Lung (tissue), 12 donors: ENCODE results near the gene FAM186B. TPM values are rescaled to one million over a fixed set of nuclear protein-coding genes. Genes with fewer than 3 reads are reported as not detected.

Source experiments
- ATAC-seq: fragments of 200-7000 bp; cut with Tn5 transposase; one replicate; pipeline ENCODE4 v1.9.1; 2020; ENCODE audit warnings: moderate number of reproducible peaks; ENCODE audit not compliant: insufficient read depth, low FRiP score
- DNase-seq, 3 donors: peaks; one replicate each; pipeline ENCODE4 v3.0.0-alpha.2; 2013 to 2017
- H3K27ac ChIP-seq, 2 donors: one replicate each; pipeline ENCODE4 v1.5.1; 2013; ENCODE audit warnings: mild to moderate bottlenecking in 2 of 2, moderate library complexity in 2 of 2, control low read depth in 1 of 2, inconsistent platforms in 1 of 2, low read depth in 1 of 2, low read length in 1 of 2
- H3K27me3 ChIP-seq, 3 donors: one replicate each; pipeline ENCODE4 v1.5.1; 2013; ENCODE audit warnings: low read length in 2 of 3; ENCODE audit not compliant: control insufficient read depth in 3 of 3, insufficient read depth in 3 of 3
- H3K36me3 ChIP-seq, 4 donors: one replicate each; pipeline ENCODE4 v1.5.1; 2013; ENCODE audit warnings: low read length in 4 of 4, mild to moderate bottlenecking in 1 of 4, moderate library complexity in 1 of 4; ENCODE audit not compliant: control insufficient read depth in 4 of 4, insufficient read depth in 4 of 4
- H3K4me1 ChIP-seq, 5 donors: one replicate each; pipeline ENCODE4 v1.5.1; 2013; ENCODE audit warnings: low read length in 5 of 5, mild to moderate bottlenecking in 2 of 5, moderate library complexity in 1 of 5; ENCODE audit not compliant: control insufficient read depth in 5 of 5, insufficient read depth in 5 of 5
- H3K4me3 ChIP-seq: one replicate; pipeline ENCODE4 v1.5.1; 2013; ENCODE audit warnings: mild to moderate bottlenecking, control low read depth, moderate library complexity
- H3K9ac ChIP-seq, 2 donors: one replicate each; pipeline ENCODE4 v1.5.1; 2013; ENCODE audit warnings: low read length in 2 of 2, control low read depth in 1 of 2; ENCODE audit not compliant: insufficient read depth in 1 of 2
- H3K9me3 ChIP-seq, 4 donors: one replicate each; pipeline ENCODE4 v1.5.1; 2013; ENCODE audit warnings: low read length in 3 of 4, mild to moderate bottlenecking in 1 of 4, moderate library complexity in 1 of 4; ENCODE audit not compliant: control insufficient read depth in 4 of 4, insufficient read depth in 3 of 4
- CTCF ChIP-seq: IDR thresholded peaks from 2 replicates; pipeline ENCODE4 v1.5.1; 2012; ENCODE audit warnings: mild to moderate bottlenecking; ENCODE audit errors: control extremely low read depth, extremely low read depth
- WGBS, 2 donors: extraction: QIAGEN DNeasy Blood & Tissue Kit; methylation state at CpG; one replicate each; pipeline ENCODE4 v1.1.7; 2013; 5-methylcytosine and 5-hydroxymethylcytosine counted together
- polyA plus RNA-seq, 2 donors: library from polyadenylated mRNA; stranded (reverse); fragments of 200-250 nt; gene quantifications; one replicate each; pipeline ENCODE4 v1.2.1, GENCODE V29; 2013
- total RNA-seq, 2 donors: library from RNA; depleted of rRNA in 1 of 2; stranded (reverse); fragments of >200 nt in 1 of 2; gene quantifications; one replicate each; pipeline ENCODE4 v1.2.1, GENCODE V29; 2014 to 2021
- donor health status: control.
- donor health status: control.
- donor health status: Bipolar disorder and iron deficiency.
- donor health status: healthy.
- donor health status: DM: yes; HTN: yes; CAD: no.

The FAM186B gene
- total and polyA plus RNA-seq, 4 donors = 0.17 to 0.80 (median 0.43) TPM

GRCh38 chr12:49641748-49642369 is 36.4 kb upstream of the FAM186B start:
- DNase-seq (no peak), ATAC-seq (no peak)
- H3K27ac ChIP-seq = no peak overlapping the region
- no peaks in the 10 kb centered on the region for H3K27me3 ChIP-seq
- TF ChIP-seq CTCF = no peak
- no peaks in the 10 kb centered on the region for H3K9me3 ChIP-seq
- peaks cover 0 to 20% (median 17%) of the 10 kb centered on the region in 5 donors for H3K4me1 ChIP-seq
- 90 to 94% methylated on average over 16 to 17 of the region's 17 CpGs for WGBS, 2 donors
- no peak overlapping the region for H3K4me3 ChIP-seq
- no peak overlapping the region for H3K9ac ChIP-seq
- H3K36me3 ChIP-seq = peaks cover 0 to 40% (median 36%) of the 10 kb centered on the region in 4 donors

GRCh38 chr12:49636979-49637755 is 31.7 kb upstream of the FAM186B start:
- peak; percentile 65 for TF ChIP-seq CTCF
- Histone ChIP-seq H3K4me3 (no peak overlapping the region), H3K9ac (peak overlapping the region in 1 of 2 donors; percentile 65), H3K36me3 (peaks cover 0 to 15% (median 8%) of the 10 kb centered on the region in 4 donors), H3K27ac (no peak overlapping the region), H3K27me3 (no peaks in the 10 kb centered on the region), H3K9me3 (no peaks in the 10 kb centered on the region), H3K4me1 (peaks cover 0 to 18% (median 8%) of the 10 kb centered on the region in 5 donors)
- DNase-seq (peak; percentile 79 to 88 (median 86)), ATAC-seq (peak; percentile 78)
- WGBS, 2 donors = 27 to 30% methylated on average over 9 of the region's 9 CpGs

GRCh38 chr12:49636574-49636973 is 31.1 kb upstream of the FAM186B start:
- Histone ChIP-seq H3K27me3 (no peaks in the 10 kb centered on the region), H3K9ac (peak overlapping the region in 1 of 2 donors; percentile 65), H3K36me3 (peaks cover 0 to 16% (median 13%) of the 10 kb centered on the region in 4 donors), H3K27ac (no peak overlapping the region), H3K4me3 (no peak overlapping the region), H3K4me1 (peaks cover 0 to 18% (median 8%) of the 10 kb centered on the region in 5 donors), H3K9me3 (no peaks in the 10 kb centered on the region)
- 65 to 87% methylated on average over 13 of the region's 13 CpGs for WGBS, 2 donors
- ATAC-seq = no peak
- no peak for DNase-seq
- TF ChIP-seq CTCF = no peak
